Endothelial cell of umbilical vein (primary cell): Measurements from ENCODE around the gene DMD. TPM values are rescaled to one million over a fixed set of nuclear protein-coding genes. Genes with fewer than 3 reads are reported as not detected.

Experiments used
- BruUV-seq: library from RNA; stranded (reverse); fragments of 400-500 nt; replicated peaks from 2 replicates; lab custom pipeline; 2021; lab: Mats Ljungman, UMichigan
- CTCF ChIA-PET: fragments of 300-600, 350-600 bp; sonication (Branson Sonifier 250); formaldehyde crosslinking; loops from one replicate; lab custom pipeline; 2021; ENCODE audit warnings: antibody characterized with exemption, inconsistent platforms; lab: Charles Lee
- POLR2A ChIA-PET: fragments of 300-600, 350-600 bp; sonication (Branson Sonifier 250); formaldehyde crosslinking; loops from one replicate; lab custom pipeline; 2021; ENCODE audit warnings: antibody characterized with exemption, inconsistent platforms; lab: Charles Lee
- DNase-seq: peaks from one replicate; pipeline ENCODE4 v3.0.0-alpha.2; 2011; ENCODE audit warnings: low read depth, low spot score
- FAIRE-seq: peaks from 2 replicates; lab custom pipeline; 2011; peaks lifted over from hg19 to GRCh38; lab: Jason Lieb, UNC
- H2AFZ ChIP-seq: 2 replicates; pipeline ENCODE4 v1.6.0; 2012; ENCODE audit warnings: low read depth, low read length, control low read depth, inconsistent platforms
- H3K27ac ChIP-seq: 2 replicates; pipeline ENCODE4 v1.5.1; 2011; ENCODE audit warnings: low read depth, mild to moderate bottlenecking, control low read depth, low read length, moderate library complexity; ENCODE audit not compliant: insufficient read depth
- H3K27me3 ChIP-seq, 2 experiments: 2 replicates each; pipeline versions ENCODE4 v1.6.0 to v1.6.1; 2011; ENCODE audit warnings: low read length in 2 of 2, mixed read lengths in 1 of 2; ENCODE audit not compliant: control insufficient read depth in 2 of 2, insufficient read depth in 2 of 2
- H3K36me3 ChIP-seq, 2 experiments: 2 replicates in 1 of 2; 3 replicates in 1 of 2; pipeline ENCODE4 v1.5.1; 2011; ENCODE audit warnings: low read length in 2 of 2, mild to moderate bottlenecking in 1 of 2, moderate library complexity in 1 of 2; ENCODE audit not compliant: control insufficient read depth in 2 of 2, insufficient read depth in 2 of 2; ENCODE audit errors: extremely low read depth in 1 of 2
- H3K4me1 ChIP-seq: 3 replicates; pipeline ENCODE4 v1.5.1; 2011; ENCODE audit warnings: mild to moderate bottlenecking, low read length; ENCODE audit not compliant: control insufficient read depth, insufficient read depth; ENCODE audit errors: extremely low read depth
- H3K4me2 ChIP-seq: 2 replicates; pipeline ENCODE4 v1.6.1; 2011; ENCODE audit warnings: low read length, control low read depth, mixed read lengths; ENCODE audit not compliant: insufficient read depth
- H3K4me3 ChIP-seq, 3 experiments: fragments of 200-600 bp in 1 of 3; sonication (generic), shearing (Covaris generic) in 1 of 3; replicated peaks in 1 of 3; 2 replicates each; pipeline ENCODE4 v1.5.1; 2011 to 2016; ENCODE audit warnings: control low read depth in 3 of 3, low read length in 3 of 3, mild to moderate bottlenecking in 2 of 3, inconsistent platforms in 1 of 3, low read depth in 1 of 3, moderate library complexity in 1 of 3; ENCODE audit not compliant: insufficient read depth in 1 of 3
- H3K79me2 ChIP-seq: 2 replicates; pipeline ENCODE4 v1.6.0; 2012; ENCODE audit warnings: low read length, inconsistent platforms; ENCODE audit not compliant: control insufficient read depth, insufficient read depth
- H3K9ac ChIP-seq: replicated peaks from 2 replicates; pipeline ENCODE3; 2011; ENCODE audit warnings: low read length, control low read depth; ENCODE audit not compliant: insufficient read depth; ENCODE audit errors: extremely low read depth
- H3K9me1 ChIP-seq: replicated peaks from 3 replicates; pipeline ENCODE4 v1.6.0; 2011; ENCODE audit warnings: mild to moderate bottlenecking, low read length; ENCODE audit not compliant: control insufficient read depth, insufficient read depth; ENCODE audit errors: extremely low read depth
- H3K9me3 ChIP-seq: replicated peaks from 2 replicates; pipeline ENCODE4 v1.5.1; 2012; ENCODE audit warnings: low read length, inconsistent platforms; ENCODE audit not compliant: control insufficient read depth, insufficient read depth
- H4K20me1 ChIP-seq: replicated peaks from 2 replicates; pipeline ENCODE3; 2011; ENCODE audit warnings: mild to moderate bottlenecking, low read length; ENCODE audit not compliant: control insufficient read depth, insufficient read depth; ENCODE audit errors: extremely low read depth
- EZH2 ChIP-seq: IDR thresholded peaks from 2 replicates; pipeline ENCODE4 v1.6.1; 2012; ENCODE audit warnings: borderline replicate concordance, low read depth, mild to moderate bottlenecking, moderate library complexity, low read length, inconsistent platforms; ENCODE audit not compliant: severe bottlenecking
- FOS ChIP-seq: IDR thresholded peaks from 2 replicates; pipeline ENCODE4 v1.6.1; 2011; ENCODE audit warnings: mild to moderate bottlenecking, low read length, moderate library complexity, borderline replicate concordance; ENCODE audit not compliant: insufficient read depth
- JUN ChIP-seq: IDR thresholded peaks from 2 replicates; pipeline ENCODE4 v1.6.1; 2011; ENCODE audit warnings: borderline replicate concordance, low read depth; ENCODE audit not compliant: insufficient read length, insufficient read depth
- MAX ChIP-seq: IDR thresholded peaks from 2 replicates; pipeline ENCODE4 v1.6.1; 2011; ENCODE audit not compliant: insufficient read depth, insufficient read length
- MYC ChIP-seq: IDR thresholded peaks from one replicate; pipeline ENCODE4 v1.6.1; 2011; ENCODE audit warnings: mild to moderate bottlenecking, low read depth, low read length
- POLR2A ChIP-seq: IDR thresholded peaks from 2 replicates; pipeline ENCODE4 v1.6.1; 2012; ENCODE audit warnings: low read depth, mild to moderate bottlenecking, control low read depth, low read length
- POLR2AphosphoS5 ChIP-seq: IDR thresholded peaks from 2 replicates; pipeline ENCODE4 v1.6.1; 2012; ENCODE audit warnings: low read depth, mild to moderate bottlenecking, control low read depth, low read length, moderate library complexity; ENCODE audit not compliant: insufficient read depth
- dilution Hi-C: fragments of 300-500 bp; cut with MboI; formaldehyde crosslinking; loops from one replicate; pipeline ENCODE4 v1.15.0; 2019; ENCODE audit warnings: low sequenced_read_pairs; ENCODE audit not compliant: extremely low pct_ligation_motif_present
- intact Hi-C: fragments of 100-400 bp; cut with micrococcal nuclease; formaldehyde crosslinking; loops from one replicate; pipeline ENCODE4 v1.10.0; 2022
- polyA plus RNA-seq, 4 experiments: library from polyadenylated mRNA; depleted of rRNA in 3 of 4; stranded (reverse) in 3 of 4; unstranded in 1 of 4; fragments of >200 nt; gene quantifications; 2 replicates each; pipeline versions ENCODE4 v1.2.1 to v1.2.3, GENCODE V29; 2011 to 2012; ENCODE audit warnings: missing spikeins in 1 of 4
- total RNA-seq: library from RNA; stranded (reverse); gene quantifications from 2 replicates; pipeline ENCODE4 v1.2.3, GENCODE V29; 2021

The DMD gene
- total and polyA plus RNA-seq, 2 donors (not counting 3 experiments of a cell fraction or from before 2014, with no cell fraction given): 7.3 to 9.0 TPM

GRCh38 chrX:31420302-31420701 is 1791.0 kb downstream of the DMD start:
- CTCF ChIA-PET: no interaction called here
- FAIRE-seq: no peak
- intact Hi-C loops: loop anchor here (5.0 kb wide), 1 partner anchor 153 kb away; no protein-coding TSS in a partner anchor

GRCh38 chrX:31397119-31397518 is 1814.2 kb downstream of the DMD start:
- Histone ChIP-seq H3K9me1 (no peaks in the 10 kb centered on the region), H3K27me3 (no peaks in the 10 kb centered on the region), H3K4me3 (no peak overlapping the region), H4K20me1 (no peaks in the 10 kb centered on the region), H3K4me2 (no peak overlapping the region), H2AFZ (no peak overlapping the region), H3K9ac (no peak overlapping the region), H3K4me1 (no peaks in the 10 kb centered on the region), H3K27ac (no peak overlapping the region), H3K79me2 (no peaks in the 10 kb centered on the region), H3K36me3 (no peaks in the 10 kb centered on the region), H3K9me3 (no peaks in the 10 kb centered on the region)
- intact Hi-C loops: no loop called here
- DNase-seq: no peak
- ChIA-PET POLR2A (interaction anchor here (0.7 kb wide), 1 partner anchor 54 kb away, joined by 4 read pairs; no protein-coding TSS in a partner anchor), CTCF (no interaction called here)
- TF ChIP-seq MYC (no peak), JUN (no peak), EZH2 (no peak)
- BruUV-seq: no TSS peak
- dilution Hi-C loops: no loop called here
- no peak for FAIRE-seq

More at GRCh38 chrX:31420302-31420701, 1791.0 kb downstream of the DMD start:
- H3K79me2 ChIP-seq: no peaks in the 10 kb centered on the region
- no peak overlapping the region for H3K4me3 ChIP-seq
- no peaks in the 10 kb centered on the region for H3K9me3 ChIP-seq
- POLR2A ChIA-PET: no interaction called here
- H3K27me3 ChIP-seq: no peaks in the 10 kb centered on the region
- no peak overlapping the region for H3K9ac ChIP-seq
- TF ChIP-seq POLR2A (no peak), EZH2 (no peak), POLR2AphosphoS5 (no peak), MAX (no peak), FOS (no peak)
- H3K4me1 ChIP-seq: no peaks in the 10 kb centered on the region
- no peak overlapping the region for H2AFZ ChIP-seq
- dilution Hi-C loops: no loop called here
- BruUV-seq: no TSS peak
- H3K36me3 ChIP-seq: no peaks in the 10 kb centered on the region
- H3K4me2 ChIP-seq: no peak overlapping the region
- H4K20me1 ChIP-seq: no peaks in the 10 kb centered on the region
- H3K27ac ChIP-seq: no peak overlapping the region
- no peaks in the 10 kb centered on the region for H3K9me1 ChIP-seq
- DNase-seq: no peak
